A673 (cell line): Measurements from ENCODE around the gene DLG2.

Source experiments
- CTCF ChIP-seq: fragments of 300-800, 200-600 bp; sonication (generic); conservative IDR thresholded peaks from 2 replicates; pipeline ENCODE4 v1.5.1; 2017; ENCODE audit warnings: low read depth, mild to moderate bottlenecking, antibody characterized with exemption, low read length, moderate library complexity, mixed read lengths
- EZH2 ChIP-seq: fragments of 200-600 bp; sonication (generic); IDR thresholded peaks from 2 replicates; pipeline ENCODE4 v1.6.1; 2017; ENCODE audit warnings: borderline replicate concordance, low read depth, mild to moderate bottlenecking, mixed read lengths, antibody characterized with exemption, low read length; ENCODE audit not compliant: poor library complexity, severe bottlenecking

- TF ChIP-seq CTCF (no peak), EZH2 (no peak)
Measured at GRCh38 chr11:85256433-85256832, 370.7 kb downstream of the DLG2 start.
